H1 (cell line): ENCODE results near the gene SSRP1.
"Not testable (repeated sequence)": the region's sequence is repeated elsewhere in the genome, so short reads cannot be mapped to it uniquely, and the experiment has no call there.

Experiments
- CTCF ChIP-seq, 3 experiments: IDR thresholded peaks; 1 replicate in 2 of 3; 2 replicates in 1 of 3; pipeline versions ENCODE4 v1.5.1 to v1.6.1; 2011; ENCODE audit warnings: low read length in 3 of 3, mild to moderate bottlenecking in 3 of 3, inconsistent platforms in 2 of 3, low read depth in 1 of 3, moderate library complexity in 1 of 3; ENCODE audit not compliant: insufficient read depth in 1 of 3; ENCODE audit errors: control extremely low read depth in 1 of 3
- EZH2 ChIP-seq: fragments of 200-600 bp; sonication (generic); IDR thresholded peaks from 2 replicates; pipeline ENCODE4 v1.7.1; 2012; ENCODE audit warnings: low read depth, mild to moderate bottlenecking, moderate library complexity, low read length, inconsistent platforms; ENCODE audit not compliant: severe bottlenecking
- PHF8 ChIP-seq: fragments of 200-600 bp; sonication (generic); conservative IDR thresholded peaks from 2 replicates; pipeline ENCODE4 v1.7.1; 2012; ENCODE audit warnings: low read depth, mild to moderate bottlenecking, inconsistent platforms, low read length, moderate library complexity
- TBP ChIP-seq: IDR thresholded peaks from 2 replicates; pipeline ENCODE4 v1.6.1; 2011; ENCODE audit warnings: low read depth, low read length, improper control_type of control experiment

DNA sequence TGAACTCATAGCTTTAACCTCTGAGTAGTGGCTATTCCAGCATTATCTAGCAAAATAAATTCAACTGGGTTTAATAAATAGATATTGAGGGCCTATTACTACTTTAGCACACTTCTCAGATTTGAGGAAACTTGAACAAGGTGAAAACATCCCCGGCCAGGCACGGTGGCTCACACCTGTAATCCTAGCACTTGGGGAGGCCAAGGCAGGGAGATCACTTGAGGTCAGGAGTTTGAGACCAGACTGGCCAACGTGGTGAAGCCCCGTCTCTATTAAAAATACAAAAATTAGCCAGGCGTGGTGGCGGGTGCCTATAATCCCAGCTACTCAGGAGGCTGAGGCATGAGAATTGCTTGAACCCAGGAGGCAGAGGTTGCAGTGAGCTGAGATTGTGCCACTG is 1.2 kb upstream of the SSRP1 start:
- not testable (repeated sequence) for TF ChIP-seq CTCF (IDR thresholded peaks at IDR 0.05; ENCODE audit: control extremely low read depth in 1 of 3, insufficient read depth in 1 of 3, low read depth in 1 of 3, low read length in 3 of 3); EZH2; TBP; PHF8
